HFFc6 (cell line): Measurements from ENCODE around the gene ADAM17. TPM values are rescaled to one million over a fixed set of nuclear protein-coding genes. Genes with fewer than 3 reads are reported as not detected.
"Not testable (repeated sequence)": the region's sequence is repeated elsewhere in the genome, so short reads cannot be mapped to it uniquely, and the experiment has no call there.

Source experiments
- DNase-seq: peaks from one replicate; pipeline ENCODE4 v3.0.0-alpha.2; 2018
- H3K27ac Mint-ChIP-seq: 2 replicates; pipeline ENCODE4 v1.8.0; 2020; ENCODE audit warnings: mild to moderate bottlenecking, mixed read lengths
- H3K27me3 Mint-ChIP-seq: 2 replicates; pipeline ENCODE4 v1.8.0; 2021; ENCODE audit warnings: mild to moderate bottlenecking, moderate library complexity, mixed read lengths; ENCODE audit not compliant: insufficient read depth
- H3K36me3 Mint-ChIP-seq: 2 replicates; pipeline ENCODE4 v1.8.0; 2021; ENCODE audit warnings: low read depth, mixed read lengths
- H3K4me1 Mint-ChIP-seq: 2 replicates; pipeline ENCODE4 v1.8.0; 2020; ENCODE audit warnings: low read depth, mixed read lengths
- H3K4me3 Mint-ChIP-seq: 2 replicates; pipeline ENCODE4 v1.8.0; 2020; ENCODE audit warnings: mild to moderate bottlenecking, moderate library complexity, mixed read lengths
- H3K9me3 Mint-ChIP-seq: 2 replicates; pipeline ENCODE4 v1.8.0; 2020; ENCODE audit warnings: mild to moderate bottlenecking, mixed read lengths
- total RNA-seq, 6 experiments: library from RNA; stranded (reverse); fragmentation: NEBNext Ultra II Directional; extraction: Animal tissue kit (Norgen Biotek cat#: 25700); gene quantifications; 2 replicates in 1 of 6; 3 replicates in 5 of 6; pipeline ENCODE4 v1.2.3, GENCODE V29; 2021
- TF ChIP-seq, protein P1 (sequence below): fragments of 200-600 bp; sonication (generic); IDR thresholded peaks from 2 replicates; pipeline ENCODE4 v1.5.0; 2021; ENCODE audit warnings: antibody characterized with exemption, mild to moderate bottlenecking

The ADAM17 gene
- total RNA-seq, 6 experiments from 2014 or later: 16.0 to 20.0 (median 19.4) TPM

DNA sequence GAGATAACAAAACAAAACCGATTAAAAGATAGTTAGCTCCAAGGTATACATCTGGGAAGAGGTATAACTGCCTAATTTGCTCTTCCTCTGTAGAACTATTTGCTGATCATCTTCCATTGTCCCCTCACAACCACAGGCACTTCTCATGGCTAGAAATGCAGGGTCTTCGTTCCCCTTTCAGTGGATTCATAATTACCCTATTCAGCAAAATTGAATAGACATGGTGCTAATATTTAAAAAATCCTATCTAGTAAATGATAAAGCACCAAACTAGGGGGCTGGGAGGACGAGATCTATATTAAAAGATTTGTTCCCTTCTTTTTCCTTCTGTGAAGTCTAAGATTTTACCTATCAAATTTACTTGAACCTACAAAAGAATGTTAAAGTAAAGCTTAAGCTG, 30.8 kb upstream of the ADAM17 start:
- Mint-ChIP-seq H3K36me3 (peaks cover 32% of the 10 kb centered on the region), H3K4me3 (no peak overlapping the region), H3K9me3 (no peaks in the 10 kb centered on the region), H3K4me1 (peaks cover 26% of the 10 kb centered on the region), H3K27ac (no peak overlapping the region), H3K27me3 (no peaks in the 10 kb centered on the region)
- no peak for DNase-seq
- TF ChIP-seq, protein P1, sequence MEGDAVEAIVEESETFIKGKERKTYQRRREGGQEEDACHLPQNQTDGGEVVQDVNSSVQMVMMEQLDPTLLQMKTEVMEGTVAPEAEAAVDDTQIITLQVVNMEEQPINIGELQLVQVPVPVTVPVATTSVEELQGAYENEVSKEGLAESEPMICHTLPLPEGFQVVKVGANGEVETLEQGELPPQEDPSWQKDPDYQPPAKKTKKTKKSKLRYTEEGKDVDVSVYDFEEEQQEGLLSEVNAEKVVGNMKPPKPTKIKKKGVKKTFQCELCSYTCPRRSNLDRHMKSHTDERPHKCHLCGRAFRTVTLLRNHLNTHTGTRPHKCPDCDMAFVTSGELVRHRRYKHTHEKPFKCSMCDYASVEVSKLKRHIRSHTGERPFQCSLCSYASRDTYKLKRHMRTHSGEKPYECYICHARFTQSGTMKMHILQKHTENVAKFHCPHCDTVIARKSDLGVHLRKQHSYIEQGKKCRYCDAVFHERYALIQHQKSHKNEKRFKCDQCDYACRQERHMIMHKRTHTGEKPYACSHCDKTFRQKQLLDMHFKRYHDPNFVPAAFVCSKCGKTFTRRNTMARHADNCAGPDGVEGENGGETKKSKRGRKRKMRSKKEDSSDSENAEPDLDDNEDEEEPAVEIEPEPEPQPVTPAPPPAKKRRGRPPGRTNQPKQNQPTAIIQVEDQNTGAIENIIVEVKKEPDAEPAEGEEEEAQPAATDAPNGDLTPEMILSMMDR: no peak

GRCh38 chr2:9585486-9585885, 29.9 kb upstream of the ADAM17 start:
- no peaks in the 10 kb centered on the region for H3K9me3 Mint-ChIP-seq
- H3K27me3 Mint-ChIP-seq: no peaks in the 10 kb centered on the region
- no peak overlapping the region for H3K4me3 Mint-ChIP-seq
- TF ChIP-seq, protein P1: no peak
- peaks cover 36% of the 10 kb centered on the region for H3K36me3 Mint-ChIP-seq
- no peak for DNase-seq
- peak overlapping the region; percentile 18; the same call in 1 of the 2 replicates for H3K27ac Mint-ChIP-seq
- peaks cover 26% of the 10 kb centered on the region for H3K4me1 Mint-ChIP-seq

GRCh38 chr2:9584902-9585301, 29.3 kb upstream of the ADAM17 start:
- Mint-ChIP-seq H3K36me3 (peaks cover 32% of the 10 kb centered on the region), H3K4me1 (peaks cover 24% of the 10 kb centered on the region), H3K27ac (peak overlapping the region; percentile 18; the same call in 1 of the 2 replicates)
- not testable (repeated sequence) for DNase-seq, H3K9me3 Mint-ChIP-seq, H3K4me3 Mint-ChIP-seq, H3K27me3 Mint-ChIP-seq

GRCh38 chr2:9582624-9583023, 27.0 kb upstream of the ADAM17 start:
- Mint-ChIP-seq H3K4me1 (peaks cover 24% of the 10 kb centered on the region), H3K36me3 (peaks cover 38% of the 10 kb centered on the region), H3K27ac (no peak overlapping the region), H3K4me3 (no peak overlapping the region), H3K9me3 (no peaks in the 10 kb centered on the region), H3K27me3 (no peaks in the 10 kb centered on the region)
- TF ChIP-seq, protein P1: no peak
- DNase-seq: no peak

DNA sequence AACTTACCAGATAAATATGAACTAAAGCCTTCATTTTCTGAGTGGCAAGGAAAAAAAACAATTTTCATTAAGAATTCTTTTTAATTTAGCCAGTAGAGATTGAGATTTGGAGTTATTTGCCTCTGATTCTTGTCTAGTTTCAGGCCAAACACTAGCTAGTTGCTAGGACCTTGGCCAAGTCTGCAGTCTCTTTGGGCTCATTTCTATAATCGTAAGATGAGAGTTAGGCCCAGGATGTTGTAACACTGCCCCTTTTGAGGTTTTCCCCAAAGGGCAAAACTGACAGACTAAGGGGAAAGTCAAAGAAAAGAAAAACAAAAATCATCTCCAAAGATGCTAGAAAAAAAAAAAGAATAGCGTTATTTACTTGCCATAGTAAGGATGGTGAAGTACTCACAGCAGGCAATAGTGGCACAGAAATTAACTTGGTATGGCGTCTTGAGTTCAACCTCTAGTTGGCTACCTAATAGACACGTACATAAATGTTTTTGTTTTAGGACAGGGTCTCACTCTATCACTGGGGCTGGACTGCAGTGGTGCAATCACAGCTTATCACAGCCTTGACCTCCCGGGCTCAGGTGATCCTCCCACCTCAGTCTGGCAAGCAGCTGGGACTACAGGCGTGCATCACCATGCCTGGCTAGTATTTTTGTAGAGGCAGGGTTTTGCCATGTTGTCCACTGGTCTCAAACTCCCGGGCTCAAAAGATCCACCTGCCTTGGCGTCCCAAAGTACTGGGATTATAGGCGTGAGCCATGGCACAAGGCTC, 23.0 kb upstream of the ADAM17 start:
- H3K36me3 Mint-ChIP-seq: peaks cover 16% of the 10 kb centered on the region
- peak overlapping the region; percentile 7; the same call in 1 of the 2 replicates for H3K27ac Mint-ChIP-seq
- H3K9me3 Mint-ChIP-seq: no peaks in the 10 kb centered on the region
- no peak overlapping the region for H3K4me3 Mint-ChIP-seq
- H3K27me3 Mint-ChIP-seq: 0 out of 2 replicates have a peak, but pooled peaks cover 4% of the 10 kb centered on the region
- peaks cover 36% of the 10 kb centered on the region for H3K4me1 Mint-ChIP-seq
- no peak for DNase-seq
- TF ChIP-seq, protein P1: no peak

GRCh38 chr2:9574331-9574730, 18.7 kb upstream of the ADAM17 start:
- no peak for DNase-seq
- TF ChIP-seq, protein P1: no peak
- Mint-ChIP-seq H3K9me3 (no peaks in the 10 kb centered on the region), H3K36me3 (peaks cover under 1% of the 10 kb centered on the region; the same call in 1 of the 2 replicates), H3K4me1 (peaks cover 31% of the 10 kb centered on the region), H3K27ac (peak overlapping the region; percentile 50; the same call in 1 of the 2 replicates), H3K4me3 (no peak overlapping the region), H3K27me3 (0 out of 2 replicates have a peak, but pooled peaks cover 4% of the 10 kb centered on the region)
